IMR-90 (cell line): ENCODE measurements around the gene ZBTB47.

Experiments
- BHLHE40 ChIP-seq: fragments of 150-350 bp; IDR thresholded peaks from 2 replicates; pipeline ENCODE4 v1.6.1; 2016; ENCODE audit warnings: mild to moderate bottlenecking, low read depth, low read length
- CEBPB ChIP-seq: IDR thresholded peaks from 2 replicates; pipeline ENCODE4 v1.6.1; 2012; ENCODE audit warnings: low read depth, low read length, improper control_type of control experiment
- CTCF ChIP-seq: conservative IDR thresholded peaks from 2 replicates; pipeline ENCODE4 v1.5.1; 2012; ENCODE audit warnings: mild to moderate bottlenecking, low read depth, low read length, improper control_type of control experiment
- FOS ChIP-seq: fragments of 150-350 bp; IDR thresholded peaks from 2 replicates; pipeline ENCODE4 v1.6.1; 2016; ENCODE audit warnings: low read depth, low read length
- NFE2L2 ChIP-seq: fragments of 150-350 bp; IDR thresholded peaks from 2 replicates; pipeline ENCODE4 v1.6.1; 2016; ENCODE audit warnings: low read depth, mild to moderate bottlenecking, low read length
- POLR2A ChIP-seq: IDR thresholded peaks from 2 replicates; pipeline ENCODE4 v1.6.1; 2012; ENCODE audit warnings: mild to moderate bottlenecking, low read depth, low read length
- RAD21 ChIP-seq: IDR thresholded peaks from 2 replicates; pipeline ENCODE4 v1.6.1; 2012; ENCODE audit warnings: low read length, improper control_type of control experiment
- RCOR1 ChIP-seq: IDR thresholded peaks from 2 replicates; pipeline ENCODE4 v1.6.1; 2012; ENCODE audit warnings: mild to moderate bottlenecking, low read length, improper control_type of control experiment; ENCODE audit not compliant: insufficient replicate concordance
- RFX5 ChIP-seq: IDR thresholded peaks from 2 replicates; pipeline ENCODE4 v1.8.0; 2012; ENCODE audit warnings: low read depth, mild to moderate bottlenecking, low read length, moderate library complexity
- USF2 ChIP-seq: fragments of 150-350 bp; IDR thresholded peaks from 2 replicates; pipeline ENCODE4 v1.6.1; 2017; ENCODE audit warnings: mild to moderate bottlenecking, antibody characterized with exemption, low read length, low read depth

GRCh38 chr3:42714171-42714852, 60.8 kb downstream of the ZBTB47 start:
- no peak for TF ChIP-seq RCOR1
- TF ChIP-seq CTCF, result no peak
- TF ChIP-seq CEBPB, result no peak
- TF ChIP-seq USF2, result no peak
- no peak for TF ChIP-seq POLR2A
- no peak for TF ChIP-seq FOS
- no peak for TF ChIP-seq RFX5
- TF ChIP-seq RAD21, result no peak
- no peak for TF ChIP-seq NFE2L2
- TF ChIP-seq BHLHE40, result no peak
